Measurements from ENCODE around the gene PLXNB3. TPM values are rescaled to one million over a fixed set of nuclear protein-coding genes. Genes with fewer than 3 reads are reported as not detected.
A peak's percentile ranks its signal among the peaks of the same experiment; 100 is the strongest.

Gene PLXNB3
- polyA plus RNA-seq, 1 experiment: 5.5 TPM

GRCh38 chrX:153818571-153819383, 54.7 kb downstream of the PLXNB3 start:
- Histone ChIP-seq H3K9me3 (ENCODE audit: control insufficient read depth, insufficient read depth, low read length) (no peaks in the 10 kb centered on the region), H3K4me3 (ENCODE audit: low read depth, low read length) (peak overlapping the region; percentile 45), H3K27me3 (ENCODE audit: control insufficient read depth, insufficient read depth, low read length) (peaks cover 2% of the 10 kb centered on the region), H3K27ac (ENCODE audit: low read depth, low read length) (no peak overlapping the region)
- POLR2A ChIA-PET: no interaction called here
- TF ChIP-seq CTCF (IDR thresholded peaks at IDR 0.05; ENCODE audit: low read depth, low read length): no peak
- CTCF ChIA-PET: interaction anchor here (1.0 kb wide), 1 partner anchor 104 kb away, joined by 4 read pairs; no protein-coding TSS in a partner anchor
- no peak for DNase-seq (ENCODE audit: low read depth, low spot score)

- ChIA-PET POLR2A (no interaction called here), CTCF (interaction anchor here (1.0 kb wide), 1 partner anchor 103 kb away, joined by 4 read pairs; no protein-coding TSS in a partner anchor)
- DNase-seq (ENCODE audit: low read depth, low spot score): no peak
- no peaks in the 10 kb centered on the region for H3K9me3 ChIP-seq (ENCODE audit: control insufficient read depth, insufficient read depth, low read length)
- H3K4me3 ChIP-seq (ENCODE audit: low read depth, low read length): peak overlapping the region; percentile 45
- TF ChIP-seq CTCF (IDR thresholded peaks at IDR 0.05; ENCODE audit: low read depth, low read length): no peak
- no peak overlapping the region for H3K27ac ChIP-seq (ENCODE audit: low read depth, low read length)
- H3K27me3 ChIP-seq (ENCODE audit: control insufficient read depth, insufficient read depth, low read length): peaks cover 2% of the 10 kb centered on the region
Observed at GRCh38 chrX:153819384-153820040, 55.5 kb downstream of the PLXNB3 start.

GRCh38 chrX:153820601-153821000, 56.6 kb downstream of the PLXNB3 start:
- H3K4me3 ChIP-seq (ENCODE audit: low read depth, low read length): no peak overlapping the region
- ChIA-PET POLR2A (interaction anchor here (0.7 kb wide), 1 partner anchor 69 kb away, joined by 4 read pairs; no protein-coding TSS in a partner anchor), CTCF (no interaction called here)
- H3K27ac ChIP-seq (ENCODE audit: low read depth, low read length): no peak overlapping the region
- H3K9me3 ChIP-seq (ENCODE audit: control insufficient read depth, insufficient read depth, low read length): no peaks in the 10 kb centered on the region
- H3K27me3 ChIP-seq (ENCODE audit: control insufficient read depth, insufficient read depth, low read length): peaks cover 4% of the 10 kb centered on the region
- DNase-seq (ENCODE audit: low read depth, low spot score): no peak
- no peak for TF ChIP-seq CTCF (IDR thresholded peaks at IDR 0.05; ENCODE audit: low read depth, low read length)

- peaks cover 5% of the 10 kb centered on the region for H3K27me3 ChIP-seq (ENCODE audit: control insufficient read depth, insufficient read depth, low read length)
- ChIA-PET CTCF (no interaction called here), POLR2A (no interaction called here)
- no peak overlapping the region for H3K4me3 ChIP-seq (ENCODE audit: low read depth, low read length)
- no peaks in the 10 kb centered on the region for H3K9me3 ChIP-seq (ENCODE audit: control insufficient read depth, insufficient read depth, low read length)
- no peak overlapping the region for H3K27ac ChIP-seq (ENCODE audit: low read depth, low read length)
- no peak for TF ChIP-seq CTCF (IDR thresholded peaks at IDR 0.05; ENCODE audit: low read depth, low read length)
- no peak for DNase-seq (ENCODE audit: low read depth, low spot score)
Observed at GRCh38 chrX:153821066-153821465, 57.0 kb downstream of the PLXNB3 start.

- no peak overlapping the region for H3K27ac ChIP-seq (ENCODE audit: low read depth, low read length)
- ChIA-PET CTCF (no interaction called here), POLR2A (no interaction called here)
- no peaks in the 10 kb centered on the region for H3K9me3 ChIP-seq (ENCODE audit: control insufficient read depth, insufficient read depth, low read length)
- no peak for TF ChIP-seq CTCF (IDR thresholded peaks at IDR 0.05; ENCODE audit: low read depth, low read length)
- peaks cover 25% of the 10 kb centered on the region for H3K27me3 ChIP-seq (ENCODE audit: control insufficient read depth, insufficient read depth, low read length)
- no peak for DNase-seq (ENCODE audit: low read depth, low spot score)
- H3K4me3 ChIP-seq (ENCODE audit: low read depth, low read length): no peak overlapping the region
Observed at GRCh38 chrX:153824348-153824747, 60.3 kb downstream of the PLXNB3 start.
